ENCODE data around the gene SPATA20.

Gene SPATA20

DNA sequence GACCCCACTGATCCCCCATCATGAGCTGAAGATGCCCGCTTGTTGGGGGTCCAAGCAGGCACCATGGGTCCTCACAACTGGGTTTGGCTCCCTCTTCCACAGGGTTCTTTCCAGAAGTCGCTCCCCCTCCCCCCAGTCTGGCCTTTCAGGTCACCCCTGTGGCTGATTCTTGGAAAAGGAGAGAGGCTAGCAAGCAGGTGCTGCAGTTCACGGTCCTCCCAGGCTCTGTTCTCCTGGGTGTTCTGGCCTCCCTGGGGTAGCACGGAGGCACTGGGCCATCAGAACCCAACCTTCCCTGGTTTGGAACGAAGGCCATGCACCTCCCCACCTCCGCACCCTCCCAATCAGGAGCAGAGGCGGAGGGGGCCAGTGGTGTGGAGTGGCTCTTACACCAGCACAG, 32.4 kb downstream of the SPATA20 start:
- H3K4me3 ChIP-seq (ENCODE audit: low read depth, low read length) = no peak overlapping the region
- no peak for DNase-seq
- TF ChIP-seq, protein P1, sequence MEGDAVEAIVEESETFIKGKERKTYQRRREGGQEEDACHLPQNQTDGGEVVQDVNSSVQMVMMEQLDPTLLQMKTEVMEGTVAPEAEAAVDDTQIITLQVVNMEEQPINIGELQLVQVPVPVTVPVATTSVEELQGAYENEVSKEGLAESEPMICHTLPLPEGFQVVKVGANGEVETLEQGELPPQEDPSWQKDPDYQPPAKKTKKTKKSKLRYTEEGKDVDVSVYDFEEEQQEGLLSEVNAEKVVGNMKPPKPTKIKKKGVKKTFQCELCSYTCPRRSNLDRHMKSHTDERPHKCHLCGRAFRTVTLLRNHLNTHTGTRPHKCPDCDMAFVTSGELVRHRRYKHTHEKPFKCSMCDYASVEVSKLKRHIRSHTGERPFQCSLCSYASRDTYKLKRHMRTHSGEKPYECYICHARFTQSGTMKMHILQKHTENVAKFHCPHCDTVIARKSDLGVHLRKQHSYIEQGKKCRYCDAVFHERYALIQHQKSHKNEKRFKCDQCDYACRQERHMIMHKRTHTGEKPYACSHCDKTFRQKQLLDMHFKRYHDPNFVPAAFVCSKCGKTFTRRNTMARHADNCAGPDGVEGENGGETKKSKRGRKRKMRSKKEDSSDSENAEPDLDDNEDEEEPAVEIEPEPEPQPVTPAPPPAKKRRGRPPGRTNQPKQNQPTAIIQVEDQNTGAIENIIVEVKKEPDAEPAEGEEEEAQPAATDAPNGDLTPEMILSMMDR (IDR thresholded peaks at IDR 0.05; ENCODE audit: low read depth, low read length, missing control alignments) = no peak
- H3K27me3 ChIP-seq (replicated peaks) = peaks cover 7% of the 10 kb centered on the region
- in situ Hi-C loops (cut with HindIII; ENCODE audit: low pct_ligation_motif_present, low sequenced_read_pairs) = no loop called here
- no peak overlapping the region for H3K27ac ChIP-seq
- H3K36me3 ChIP-seq (replicated peaks) = no peaks in the 10 kb centered on the region

DNA sequence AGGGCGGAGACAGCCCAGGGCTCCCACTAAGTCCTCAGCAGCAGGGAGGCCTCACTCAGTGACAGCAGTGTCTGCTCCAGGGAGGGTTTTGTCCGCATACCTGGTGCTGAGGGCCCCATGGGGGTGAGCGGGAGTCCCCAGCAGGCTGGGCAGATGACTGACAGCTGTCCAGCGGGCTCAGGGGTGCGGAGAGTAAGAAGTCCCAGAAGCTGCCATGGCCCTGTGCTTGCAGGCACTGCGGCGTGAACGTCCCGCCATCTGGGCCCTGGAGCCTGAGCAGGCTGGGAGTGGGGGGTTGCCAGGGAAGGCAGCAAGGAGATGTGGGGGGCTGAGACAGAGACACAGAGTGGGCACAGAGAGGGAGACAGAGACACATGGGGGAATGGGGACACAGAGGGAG, 33.7 kb downstream of the SPATA20 start:
- H3K4me3 ChIP-seq (ENCODE audit: low read depth, low read length) = no peak overlapping the region
- no peak overlapping the region for H3K27ac ChIP-seq
- in situ Hi-C loops (cut with HindIII; ENCODE audit: low pct_ligation_motif_present, low sequenced_read_pairs) = no loop called here
- peaks cover 12% of the 10 kb centered on the region for H3K27me3 ChIP-seq (replicated peaks)
- no peak for DNase-seq
- TF ChIP-seq, protein P1 (IDR thresholded peaks at IDR 0.05; ENCODE audit: low read depth, low read length, missing control alignments) = no peak
- H3K36me3 ChIP-seq (replicated peaks) = no peaks in the 10 kb centered on the region

DNA sequence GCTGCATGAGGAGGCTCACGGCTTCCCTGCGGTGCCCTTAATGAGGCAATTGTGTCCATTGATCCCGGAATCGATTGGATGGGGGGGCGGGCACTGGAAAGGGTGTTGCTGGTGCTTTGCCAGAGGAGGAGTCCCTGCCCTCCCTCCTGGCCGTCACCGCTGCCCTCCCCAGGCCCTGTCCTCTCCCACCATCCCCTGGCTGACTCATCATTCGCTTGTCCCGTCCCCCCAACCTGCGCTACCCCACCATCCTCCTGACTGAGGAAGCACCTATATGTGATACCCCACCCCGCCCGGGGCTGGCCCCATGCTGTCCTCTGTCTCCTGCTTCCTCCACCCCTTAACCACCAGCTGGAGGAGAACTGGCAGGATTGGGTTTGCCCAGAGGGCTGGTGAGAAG, 34.3 kb downstream of the SPATA20 start:
- H3K4me3 ChIP-seq (ENCODE audit: low read depth, low read length) = no peak overlapping the region
- peaks cover 12% of the 10 kb centered on the region for H3K27me3 ChIP-seq (replicated peaks)
- H3K27ac ChIP-seq = no peak overlapping the region
- TF ChIP-seq, protein P1 (IDR thresholded peaks at IDR 0.05; ENCODE audit: low read depth, low read length, missing control alignments) = no peak
- in situ Hi-C loops (cut with HindIII; ENCODE audit: low pct_ligation_motif_present, low sequenced_read_pairs) = no loop called here
- DNase-seq = no peak
- H3K36me3 ChIP-seq (replicated peaks) = no peaks in the 10 kb centered on the region

DNA sequence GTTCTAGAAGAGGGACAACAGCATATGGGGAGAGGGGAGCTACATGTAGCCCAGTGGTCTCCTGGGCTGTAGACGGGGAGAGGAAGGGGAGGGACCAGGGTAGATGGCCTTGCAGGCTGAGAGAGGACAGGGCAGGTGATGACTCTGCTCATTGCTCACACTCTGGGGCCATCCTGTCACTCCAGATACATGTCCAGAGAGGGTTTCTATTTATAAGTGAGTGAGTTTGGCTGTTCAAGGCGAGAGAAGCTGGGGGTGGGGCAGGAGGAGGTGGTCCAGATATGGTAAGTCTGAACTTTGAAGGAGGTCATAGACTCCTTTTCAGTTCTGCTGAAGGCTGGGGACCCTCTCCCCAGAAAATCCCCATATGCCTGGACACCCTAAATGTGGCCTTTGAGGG, 35.8 kb downstream of the SPATA20 start:
- Histone ChIP-seq H3K27me3 (replicated peaks) (peaks cover 12% of the 10 kb centered on the region), H3K36me3 (replicated peaks) (no peaks in the 10 kb centered on the region), H3K27ac (no peak overlapping the region), H3K4me3 (ENCODE audit: low read depth, low read length) (no peak overlapping the region)
- TF ChIP-seq, protein P1 (IDR thresholded peaks at IDR 0.05; ENCODE audit: low read depth, low read length, missing control alignments) = no peak
- in situ Hi-C loops (cut with HindIII; ENCODE audit: low pct_ligation_motif_present, low sequenced_read_pairs) = no loop called here
- no peak for DNase-seq

DNA sequence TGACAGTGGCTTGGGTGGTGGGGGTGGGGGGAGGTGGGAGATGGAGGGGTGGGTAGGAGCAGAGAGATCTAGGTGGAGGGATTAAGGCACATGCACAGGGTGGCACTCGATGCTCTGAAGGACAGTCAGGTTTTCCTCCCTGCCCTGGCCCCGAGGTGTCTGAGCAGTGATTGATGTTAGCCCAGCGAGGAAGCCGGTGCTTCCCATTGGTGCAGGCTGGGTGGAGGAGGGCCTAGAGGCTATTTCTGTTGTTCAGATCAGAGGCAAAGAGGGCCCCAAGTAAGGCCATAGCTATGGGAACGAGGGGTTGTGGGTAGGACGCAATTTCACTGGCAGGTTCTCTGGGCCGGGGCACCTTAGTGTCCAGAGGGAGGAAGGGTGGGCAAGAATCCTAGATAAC, 36.7 kb downstream of the SPATA20 start:
- TF ChIP-seq, protein P1 (IDR thresholded peaks at IDR 0.05; ENCODE audit: low read depth, low read length, missing control alignments) = no peak
- Histone ChIP-seq H3K27ac (no peak overlapping the region), H3K36me3 (replicated peaks) (no peaks in the 10 kb centered on the region), H3K27me3 (replicated peaks) (peaks cover 12% of the 10 kb centered on the region), H3K4me3 (ENCODE audit: low read depth, low read length) (no peak overlapping the region)
- in situ Hi-C loops (cut with HindIII; ENCODE audit: low pct_ligation_motif_present, low sequenced_read_pairs) = no loop called here
- DNase-seq = no peak

DNA sequence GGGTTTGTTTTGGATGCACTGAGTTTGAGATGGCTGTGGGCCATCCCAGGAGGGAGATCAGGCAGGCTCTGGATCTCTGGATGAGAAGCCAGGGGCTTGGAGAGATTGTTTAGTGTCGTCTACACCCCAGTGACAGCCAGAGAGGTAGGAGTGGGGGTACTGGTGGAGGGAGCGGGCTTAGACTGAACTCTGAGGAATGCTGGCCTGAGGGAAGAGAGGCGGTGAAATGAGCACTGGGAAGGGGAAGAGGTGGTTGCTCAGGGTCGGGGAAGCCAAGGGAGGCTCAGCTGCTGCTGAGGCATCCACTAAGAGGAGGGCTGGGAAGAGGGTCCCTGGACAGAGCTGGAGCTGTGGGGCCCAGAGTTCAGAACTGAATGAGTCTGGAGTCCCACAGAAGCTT, 37.1 kb downstream of the SPATA20 start:
- no peak for DNase-seq
- in situ Hi-C loops (cut with HindIII; ENCODE audit: low pct_ligation_motif_present, low sequenced_read_pairs) = no loop called here
- Histone ChIP-seq H3K4me3 (ENCODE audit: low read depth, low read length) (no peak overlapping the region), H3K27ac (no peak overlapping the region), H3K36me3 (replicated peaks) (no peaks in the 10 kb centered on the region), H3K27me3 (replicated peaks) (peaks cover 12% of the 10 kb centered on the region)
- TF ChIP-seq, protein P1 (IDR thresholded peaks at IDR 0.05; ENCODE audit: low read depth, low read length, missing control alignments) = no peak

Measured in brain microvascular endothelial cell (primary cell).